Jurkat, Clone E6-1 (cell line): ENCODE measurements around the gene DTNA.

ENCODE experiments used
- DNase-seq: peaks from one replicate; pipeline ENCODE4 v3.0.0-alpha.2; 2011; ENCODE audit warnings: low read depth, low spot score
- H3K4me3 ChIP-seq: 2 replicates; pipeline ENCODE4 v1.5.1; 2011; ENCODE audit warnings: mild to moderate bottlenecking, low read length, control low read depth, moderate library complexity

Gene DTNA

DNA sequence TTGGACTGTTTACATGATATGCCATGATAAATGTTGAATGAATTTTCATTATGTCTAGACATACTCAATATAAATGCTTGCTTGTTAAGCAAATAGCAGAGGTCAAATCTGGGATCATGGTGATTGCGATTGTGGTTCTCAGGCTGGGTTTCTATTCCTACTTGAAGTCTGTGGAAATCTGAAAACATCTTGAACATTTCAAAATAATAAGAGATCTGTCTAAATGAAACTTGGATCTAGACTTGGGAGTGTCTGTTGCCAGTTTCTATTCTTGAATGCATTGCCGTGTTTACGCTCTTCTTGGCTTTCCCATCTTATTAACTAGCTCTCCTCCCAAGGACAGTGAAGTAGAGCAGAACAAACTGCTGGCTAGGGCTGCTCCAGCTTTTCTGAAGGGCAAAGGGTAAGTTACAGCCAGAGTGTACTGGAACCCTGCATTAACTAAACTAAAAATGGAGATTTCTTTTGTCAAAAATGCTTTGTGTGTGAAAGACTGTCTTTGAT lies 127.7 kb downstream of the DTNA start:
- no peak overlapping the region for H3K4me3 ChIP-seq
- no peak for DNase-seq

DNA sequence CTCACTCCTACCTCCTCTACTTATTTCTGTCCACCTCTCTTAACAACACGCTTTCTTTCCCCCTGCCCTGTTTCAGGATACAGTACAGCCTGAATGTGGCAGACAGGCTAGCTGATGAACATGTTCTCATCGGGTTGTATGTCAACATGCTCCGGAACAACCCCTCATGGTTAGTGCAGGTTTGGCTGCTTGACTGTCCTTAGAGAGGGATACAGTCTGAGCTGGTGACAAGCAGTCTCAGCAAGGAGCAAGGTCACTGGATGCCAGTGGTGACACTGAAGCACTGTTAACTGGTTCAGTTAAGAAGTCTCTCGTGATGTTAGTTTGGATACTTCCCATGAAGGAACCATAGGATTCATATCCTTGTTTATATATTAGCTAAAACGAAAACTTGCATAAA lies 128.6 kb downstream of the DTNA start:
- DNase-seq: no peak
- H3K4me3 ChIP-seq: no peak overlapping the region

DNA sequence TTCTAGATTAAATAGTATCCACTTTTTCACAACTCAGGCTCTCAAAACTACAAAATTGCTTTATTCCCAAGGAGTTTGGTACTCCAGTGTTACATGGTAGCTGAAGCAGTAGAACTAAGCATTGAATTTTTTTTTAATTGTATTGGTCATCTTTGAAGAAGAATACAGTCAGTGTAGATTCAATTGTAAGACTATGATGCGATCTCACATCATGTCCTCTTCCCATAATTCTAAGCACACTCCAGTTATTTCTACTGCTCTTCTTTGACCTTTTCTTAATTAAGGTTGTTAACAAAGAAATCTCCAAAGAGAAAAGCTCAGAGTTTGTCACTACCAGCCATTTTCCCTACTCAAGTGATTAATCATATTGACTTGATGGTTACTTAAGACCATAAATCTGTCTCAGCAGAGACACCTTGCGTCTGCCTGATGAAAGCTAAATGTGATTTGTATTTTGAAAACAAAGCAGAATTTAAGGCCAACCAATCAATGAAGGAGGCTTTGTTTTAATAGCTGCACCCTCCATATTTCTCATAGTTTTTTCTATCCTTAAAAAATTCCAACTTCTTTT lies 130.2 kb downstream of the DTNA start:
- H3K4me3 ChIP-seq: no peak overlapping the region
- DNase-seq: no peak

DNA sequence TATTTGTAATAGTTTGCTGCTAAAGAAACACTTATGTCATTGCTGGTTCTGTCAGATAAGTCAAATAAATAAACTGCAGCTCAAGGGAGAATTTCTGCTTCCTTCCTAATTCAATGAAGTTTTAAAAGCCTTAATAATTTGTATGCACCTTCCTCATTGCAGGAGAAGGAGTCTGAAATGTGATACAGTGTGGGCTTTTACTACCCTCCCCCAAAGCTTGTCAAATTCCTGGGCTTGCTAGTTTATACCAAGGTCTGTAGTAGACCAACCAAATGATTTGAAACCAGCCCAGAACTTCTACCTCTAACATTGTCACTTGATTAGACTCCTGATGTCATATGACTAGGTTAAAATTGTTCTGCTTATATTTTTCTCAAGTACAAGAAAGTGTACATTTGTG lies 131.8 kb downstream of the DTNA start:
- H3K4me3 ChIP-seq: no peak overlapping the region
- DNase-seq: no peak

GRCh38 chr18:34844072-34844471 lies 134.0 kb downstream of the DTNA start:
- DNase-seq: no peak
- H3K4me3 ChIP-seq: no peak overlapping the region

- H3K4me3 ChIP-seq: no peak overlapping the region
- no peak for DNase-seq
Observed at GRCh38 chr18:34844732-34845459, 134.8 kb downstream of the DTNA start.

DNA sequence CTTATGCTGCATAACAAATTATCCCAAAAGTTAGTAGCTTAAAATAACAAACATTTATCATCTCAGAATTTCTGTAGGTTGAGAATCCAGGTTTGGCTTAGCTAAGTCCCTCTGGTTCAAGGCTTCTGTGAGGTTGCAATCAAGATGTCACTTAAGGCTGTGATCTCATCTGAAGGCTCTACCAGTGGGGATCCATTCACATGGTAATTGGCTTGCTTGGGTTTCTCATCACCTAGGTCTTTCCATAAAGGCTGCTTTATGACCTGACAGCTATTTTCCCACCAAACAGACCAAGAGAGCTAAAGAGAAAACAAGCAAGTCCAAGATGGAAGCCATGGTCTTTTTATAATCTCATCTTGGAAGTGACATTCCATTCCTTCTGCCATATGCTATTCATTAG lies 137.3 kb downstream of the DTNA start:
- DNase-seq: no peak

GRCh38 chr18:34848156-34848555 lies 138.1 kb downstream of the DTNA start:
- DNase-seq: no peak
- no peak overlapping the region for H3K4me3 ChIP-seq

More for the DNA sequence above, 137.3 kb downstream of the DTNA start:
- H3K4me3 ChIP-seq: no peak overlapping the region

DNA sequence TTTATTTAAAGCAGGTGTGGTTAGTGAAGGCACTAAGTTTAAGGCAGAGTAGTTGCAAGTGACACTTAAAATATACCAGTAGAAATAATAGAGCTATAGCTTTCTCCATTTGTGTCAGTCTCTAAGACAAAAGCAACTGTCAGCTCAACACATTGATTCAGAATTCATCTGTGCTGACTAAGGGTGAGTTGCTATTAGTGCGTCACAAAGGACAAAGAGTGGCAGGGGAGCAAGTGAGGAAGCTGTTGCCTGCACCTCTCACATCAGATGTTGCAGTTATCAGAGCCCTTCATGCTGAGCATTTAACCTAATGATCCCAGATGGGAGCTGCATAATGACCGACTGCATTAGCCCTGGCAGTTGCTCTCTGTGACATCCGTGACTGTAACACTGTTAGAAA lies 138.6 kb downstream of the DTNA start:
- no peak overlapping the region for H3K4me3 ChIP-seq
- no peak for DNase-seq

- H3K4me3 ChIP-seq: no peak overlapping the region
- DNase-seq: no peak
Observed at GRCh38 chr18:34857320-34857719, 147.2 kb downstream of the DTNA start.

GRCh38 chr18:34858188-34858587 lies 148.1 kb downstream of the DTNA start:
- H3K4me3 ChIP-seq: no peak overlapping the region
- no peak for DNase-seq

DNA sequence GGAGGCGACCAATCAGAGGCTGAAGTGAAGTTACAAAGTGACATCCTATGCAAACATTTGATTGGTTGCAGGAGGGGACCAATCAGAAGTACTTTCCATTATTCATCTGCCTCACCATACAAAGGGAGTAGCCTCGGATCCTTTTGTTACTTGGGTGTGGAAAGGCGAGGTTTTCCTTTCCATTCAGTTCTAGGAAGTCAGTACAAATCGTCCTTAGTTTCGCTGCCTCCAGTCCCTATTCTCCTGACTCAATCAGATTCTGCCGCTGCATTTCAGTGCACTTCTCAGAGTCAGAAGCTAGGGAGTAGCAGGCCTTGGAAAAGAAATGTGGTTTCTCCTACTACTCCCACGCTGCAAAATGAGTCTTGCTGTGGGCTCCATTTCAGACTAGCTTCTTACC lies 149.4 kb downstream of the DTNA start:
- no peak for DNase-seq
- H3K4me3 ChIP-seq: no peak overlapping the region

DNA sequence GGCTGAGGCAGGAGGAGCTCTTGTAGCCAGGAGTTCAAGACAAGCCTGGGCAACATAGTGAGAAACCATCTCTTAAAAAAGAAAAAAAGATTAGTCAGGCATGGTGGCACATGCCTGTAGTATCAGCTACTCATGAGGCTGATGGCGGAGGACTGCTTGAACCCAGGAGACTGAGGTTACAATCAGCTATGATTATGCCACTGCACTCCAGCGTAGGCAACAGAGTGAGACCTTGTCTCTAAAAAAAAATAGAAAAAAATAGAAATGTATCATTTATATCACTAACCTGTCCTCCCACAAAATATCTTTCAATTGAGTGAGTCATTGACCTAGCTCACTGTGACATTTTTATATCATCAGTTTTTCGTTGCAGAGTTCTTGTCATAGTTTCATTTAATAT lies 152.5 kb downstream of the DTNA start:
- no peak overlapping the region for H3K4me3 ChIP-seq
- no peak for DNase-seq

GRCh38 chr18:34863702-34864101 lies 153.6 kb downstream of the DTNA start:
- H3K4me3 ChIP-seq: no peak overlapping the region
- no peak for DNase-seq

GRCh38 chr18:34864836-34865497 lies 154.9 kb downstream of the DTNA start:
- DNase-seq: no peak
- no peak overlapping the region for H3K4me3 ChIP-seq

GRCh38 chr18:34866310-34866709 lies 156.2 kb downstream of the DTNA start:
- H3K4me3 ChIP-seq: no peak overlapping the region
- DNase-seq: no peak

DNA sequence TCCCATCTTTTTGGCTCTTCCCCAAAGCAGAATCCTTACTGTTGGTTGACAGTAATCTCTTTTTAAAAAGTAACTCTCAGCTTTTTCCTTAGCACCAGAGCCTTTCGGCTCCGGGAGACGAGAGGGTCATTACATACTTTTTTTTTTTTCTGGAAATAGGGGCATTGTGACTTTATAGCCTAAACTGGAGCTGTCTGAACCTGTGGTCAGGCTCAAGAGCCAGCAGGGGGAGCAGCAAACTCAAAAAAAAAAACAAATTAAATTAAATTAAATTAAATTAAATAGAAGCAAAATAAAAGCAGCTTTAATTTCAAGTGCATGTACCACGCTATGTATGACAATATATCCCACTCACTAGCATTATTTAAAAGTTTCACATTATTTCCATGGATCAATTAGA lies 156.6 kb downstream of the DTNA start:
- no peak for DNase-seq
- H3K4me3 ChIP-seq: no peak overlapping the region

- DNase-seq: no peak
- H3K4me3 ChIP-seq: no peak overlapping the region
Observed at GRCh38 chr18:34867520-34867919, 157.4 kb downstream of the DTNA start.

DNA sequence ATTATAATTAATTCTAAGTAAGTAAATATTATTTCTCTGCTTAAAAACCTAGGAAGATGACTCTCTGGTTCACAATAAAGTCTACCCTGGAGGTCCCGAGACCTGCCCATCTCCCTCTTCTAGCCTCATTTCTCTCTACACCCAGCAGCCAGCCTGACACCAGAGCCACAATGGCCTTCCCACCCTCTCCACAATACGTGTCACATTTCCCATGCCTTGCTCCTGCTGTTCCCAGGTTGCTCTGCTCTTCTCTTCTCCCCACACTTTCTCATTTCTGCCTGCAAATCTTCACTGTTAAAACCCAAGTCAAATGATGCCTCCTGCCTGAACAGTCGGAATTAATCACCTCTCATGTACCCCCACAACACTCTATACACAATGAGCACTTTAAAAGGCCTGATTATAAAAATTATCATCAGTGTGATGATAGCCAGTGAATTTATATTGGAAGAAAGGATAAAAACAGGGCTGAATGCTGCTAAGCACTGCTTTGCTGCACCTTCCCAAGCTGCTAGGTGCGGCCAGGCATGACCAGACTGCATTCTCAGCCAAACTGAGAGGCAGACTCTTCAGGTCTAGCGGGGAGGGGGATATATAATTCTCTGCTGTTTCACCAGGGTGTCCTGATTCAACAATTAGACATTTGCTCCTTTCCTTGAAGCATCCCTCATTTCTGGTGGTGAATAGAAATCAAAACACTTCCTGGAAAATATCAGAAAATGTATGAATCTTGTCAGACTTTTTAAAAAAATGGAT lies 160.6 kb downstream of the DTNA start:
- H3K4me3 ChIP-seq: no peak overlapping the region

GRCh38 chr18:34871435-34871834 lies 161.3 kb downstream of the DTNA start:
- H3K4me3 ChIP-seq: no peak overlapping the region
- no peak for DNase-seq

More for the DNA sequence above, 160.6 kb downstream of the DTNA start:
- DNase-seq: no peak
